HFF-Myc (cell line): ENCODE results near the gene TEX19.
A peak's percentile ranks its signal among the peaks of the same experiment; 100 is the strongest.

Experiments
- DNase-seq: peaks from one replicate; pipeline ENCODE4 v3.0.0-alpha.2; 2011; ENCODE audit warnings: low read depth; ENCODE audit errors: extremely low read depth
- H3K4me3 ChIP-seq: replicated peaks from 2 replicates; pipeline ENCODE4 v1.5.1; 2011; ENCODE audit warnings: low read depth, mild to moderate bottlenecking, control low read depth, low read length
- CTCF ChIP-seq: IDR thresholded peaks from 2 replicates; pipeline ENCODE4 v1.5.1; 2012; ENCODE audit warnings: mild to moderate bottlenecking, low read depth, low read length, control low read depth; ENCODE audit errors: missing control alignments

Gene TEX19

GRCh38 chr17:82397449-82398335, 38.6 kb downstream of the TEX19 start:
- no peak overlapping the region for H3K4me3 ChIP-seq
- TF ChIP-seq CTCF: no peak

GRCh38 chr17:82399041-82399441, 40.0 kb downstream of the TEX19 start:
- TF ChIP-seq CTCF: no peak
- H3K4me3 ChIP-seq: 0 out of 2 replicates have a peak overlapping the region, but pooled peaks have one; percentile 1
- DNase-seq: peak; percentile 97

More at GRCh38 chr17:82397449-82398335, 38.6 kb downstream of the TEX19 start:
- DNase-seq: no peak

GRCh38 chr17:82399601-82400101, 40.6 kb downstream of the TEX19 start:
- no peak for TF ChIP-seq CTCF
- no peak for DNase-seq
- H3K4me3 ChIP-seq: 0 out of 2 replicates have a peak overlapping the region, but pooled peaks have one; percentile 1

- no peak for DNase-seq
- TF ChIP-seq CTCF: no peak
- no peak overlapping the region for H3K4me3 ChIP-seq
Observed at GRCh38 chr17:82400206-82400605, 41.2 kb downstream of the TEX19 start.

GRCh38 chr17:82400830-82401229, 41.8 kb downstream of the TEX19 start:
- no peak overlapping the region for H3K4me3 ChIP-seq
- DNase-seq: no peak
- no peak for TF ChIP-seq CTCF

GRCh38 chr17:82402865-82403264, 43.8 kb downstream of the TEX19 start:
- no peak overlapping the region for H3K4me3 ChIP-seq
- no peak for TF ChIP-seq CTCF
- no peak for DNase-seq
